Glutamatergic neuron (in vitro differentiated cells): ENCODE data around the gene C16orf95. TPM values are rescaled to one million over a fixed set of nuclear protein-coding genes. Genes with fewer than 3 reads are reported as not detected.

Experiments
- DNase-seq: peaks from one replicate; pipeline ENCODE4 v3.0.0; 2022
- H3K27ac Mint-ChIP-seq: one replicate; pipeline ENCODE4 v1.8.0; 2020; ENCODE audit warnings: mild to moderate bottlenecking, mixed read lengths, inconsistent platforms; ENCODE audit not compliant: unreplicated experiment
- H3K27me3 Mint-ChIP-seq: one replicate; pipeline ENCODE4 v1.8.0; 2020; ENCODE audit warnings: mild to moderate bottlenecking, moderate library complexity, mixed read lengths, inconsistent platforms; ENCODE audit not compliant: unreplicated experiment
- H3K36me3 Mint-ChIP-seq: one replicate; pipeline ENCODE4 v1.8.0; 2020; ENCODE audit warnings: mild to moderate bottlenecking, mixed read lengths, inconsistent platforms; ENCODE audit not compliant: unreplicated experiment
- H3K4me1 Mint-ChIP-seq: one replicate; pipeline ENCODE4 v1.8.0; 2020; ENCODE audit warnings: mild to moderate bottlenecking, low read depth, mixed read lengths, inconsistent platforms; ENCODE audit not compliant: unreplicated experiment
- H3K4me3 Mint-ChIP-seq: one replicate; pipeline ENCODE4 v1.8.0; 2020; ENCODE audit warnings: mild to moderate bottlenecking, mixed read lengths, inconsistent platforms; ENCODE audit not compliant: unreplicated experiment
- H3K9me3 Mint-ChIP-seq: one replicate; pipeline ENCODE4 v1.8.0; 2020; ENCODE audit warnings: mild to moderate bottlenecking, moderate library complexity, mixed read lengths, inconsistent platforms; ENCODE audit not compliant: unreplicated experiment
- CTCF ChIP-seq: fragments of 200-600 bp; sonication (generic); IDR thresholded peaks from one replicate; pipeline ENCODE4 v1.5.0; 2021; ENCODE audit not compliant: partially characterized antibody, unreplicated experiment
- total RNA-seq: library from RNA; stranded (reverse); fragmentation: NEBNext Ultra II Directional; extraction: Animal tissue kit (Norgen Biotek cat#: 25700); gene quantifications from one replicate; pipeline ENCODE4 v1.2.1, GENCODE V29; 2021; ENCODE audit not compliant: unreplicated experiment

C16orf95 gene
- total RNA-seq, 1 donor from 2014 or later = 9.2 TPM

GRCh38 chr16:87267566-87267965, 49.6 kb downstream of the C16orf95 start:
- DNase-seq = no peak
- Mint-ChIP-seq H3K27me3 (peaks cover 3% of the 10 kb centered on the region), H3K27ac (no peak overlapping the region), H3K9me3 (no peaks in the 10 kb centered on the region), H3K4me1 (peaks cover 10% of the 10 kb centered on the region), H3K36me3 (no peaks in the 10 kb centered on the region), H3K4me3 (no peak overlapping the region)
- no peak for TF ChIP-seq CTCF

- peaks cover 10% of the 10 kb centered on the region for H3K4me1 Mint-ChIP-seq
- H3K36me3 Mint-ChIP-seq = no peaks in the 10 kb centered on the region
- no peak overlapping the region for H3K27ac Mint-ChIP-seq
- no peak for DNase-seq
- H3K9me3 Mint-ChIP-seq = peaks cover under 1% of the 10 kb centered on the region
- no peak overlapping the region for H3K4me3 Mint-ChIP-seq
- TF ChIP-seq CTCF = no peak
- peaks cover 3% of the 10 kb centered on the region for H3K27me3 Mint-ChIP-seq
These were observed 50.3 kb downstream of the C16orf95 start for GRCh38 chr16:87266846-87267245.

GRCh38 chr16:87265261-87265660, 51.9 kb downstream of the C16orf95 start:
- Mint-ChIP-seq H3K4me3 (no peak overlapping the region), H3K4me1 (peaks cover 3% of the 10 kb centered on the region), H3K27ac (no peak overlapping the region), H3K9me3 (peaks cover 3% of the 10 kb centered on the region), H3K27me3 (no peaks in the 10 kb centered on the region), H3K36me3 (no peaks in the 10 kb centered on the region)
- no peak for DNase-seq
- TF ChIP-seq CTCF = no peak

GRCh38 chr16:87264634-87265033, 52.6 kb downstream of the C16orf95 start:
- DNase-seq = no peak
- no peak for TF ChIP-seq CTCF
- H3K27ac Mint-ChIP-seq = no peak overlapping the region
- H3K9me3 Mint-ChIP-seq = peaks cover 3% of the 10 kb centered on the region
- H3K27me3 Mint-ChIP-seq = no peaks in the 10 kb centered on the region
- H3K4me3 Mint-ChIP-seq = no peak overlapping the region
- no peaks in the 10 kb centered on the region for H3K36me3 Mint-ChIP-seq
- H3K4me1 Mint-ChIP-seq = peaks cover 3% of the 10 kb centered on the region

GRCh38 chr16:87263418-87264052, 53.7 kb downstream of the C16orf95 start:
- Mint-ChIP-seq H3K9me3 (peaks cover 3% of the 10 kb centered on the region), H3K27me3 (no peaks in the 10 kb centered on the region), H3K4me3 (no peak overlapping the region), H3K27ac (no peak overlapping the region), H3K36me3 (no peaks in the 10 kb centered on the region), H3K4me1 (peaks cover 3% of the 10 kb centered on the region)
- TF ChIP-seq CTCF = no peak
- DNase-seq = no peak
